PFSK-1 (cell line): Measurements from ENCODE around the gene TBX4.

Source experiments
- FOXP2 ChIP-seq: optimal IDR thresholded peaks from 2 replicates; pipeline ENCODE3; 2011; ENCODE audit warnings: borderline replicate concordance, control low read depth, inconsistent platforms; ENCODE audit not compliant: insufficient read depth; ENCODE audit errors: extremely low read length, extremely low read depth
- POLR2AphosphoS5 ChIP-seq: IDR thresholded peaks from 2 replicates; pipeline ENCODE4 v1.6.1; 2012; ENCODE audit warnings: low read depth, mild to moderate bottlenecking, control low read depth, low read length, moderate library complexity
- SIN3A ChIP-seq: IDR thresholded peaks from 2 replicates; pipeline ENCODE4 v1.6.1; 2012; ENCODE audit warnings: mild to moderate bottlenecking, low read length, moderate library complexity, borderline replicate concordance; ENCODE audit not compliant: insufficient read depth
- TAF1 ChIP-seq: IDR thresholded peaks from 2 replicates; pipeline ENCODE4 v1.6.1; 2012; ENCODE audit warnings: low read length, control low read depth, borderline replicate concordance; ENCODE audit not compliant: insufficient read depth
- TF ChIP-seq, protein P1 (sequence below), 2 experiments: IDR thresholded peaks; 2 replicates each; pipeline versions ENCODE4 v1.6.1 to v1.8.0; 2011 to 2012; ENCODE audit warnings: low read depth in 2 of 2, low read length in 2 of 2, control low read depth in 1 of 2, inconsistent platforms in 1 of 2, mild to moderate bottlenecking in 1 of 2, moderate library complexity in 1 of 2; ENCODE audit not compliant: insufficient read depth in 1 of 2

Gene TBX4

DNA sequence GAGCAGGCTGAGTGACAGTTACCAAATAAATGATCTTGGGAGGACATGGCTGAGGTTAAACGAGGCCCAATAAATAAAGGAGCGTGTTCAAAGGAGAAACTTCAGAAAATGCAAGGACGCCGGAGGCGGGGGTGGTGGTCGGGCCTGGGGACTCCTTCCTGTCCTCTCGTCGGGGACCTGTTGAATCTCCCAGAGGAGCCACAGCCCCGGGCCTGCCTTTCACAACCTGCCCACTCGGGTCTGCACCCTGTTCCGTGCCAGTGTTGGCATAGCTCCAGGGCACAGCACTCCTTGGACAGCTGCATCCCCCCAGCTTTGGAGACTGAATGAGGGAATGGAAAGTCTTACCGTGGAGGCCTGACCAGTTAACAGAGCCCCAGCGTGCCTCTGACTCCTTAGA is 8.1 kb upstream of the TBX4 start:
- TF ChIP-seq FOXP2 (no peak), POLR2AphosphoS5 (no peak), SIN3A (no peak), TAF1 (no peak)
- TF ChIP-seq, protein P1, sequence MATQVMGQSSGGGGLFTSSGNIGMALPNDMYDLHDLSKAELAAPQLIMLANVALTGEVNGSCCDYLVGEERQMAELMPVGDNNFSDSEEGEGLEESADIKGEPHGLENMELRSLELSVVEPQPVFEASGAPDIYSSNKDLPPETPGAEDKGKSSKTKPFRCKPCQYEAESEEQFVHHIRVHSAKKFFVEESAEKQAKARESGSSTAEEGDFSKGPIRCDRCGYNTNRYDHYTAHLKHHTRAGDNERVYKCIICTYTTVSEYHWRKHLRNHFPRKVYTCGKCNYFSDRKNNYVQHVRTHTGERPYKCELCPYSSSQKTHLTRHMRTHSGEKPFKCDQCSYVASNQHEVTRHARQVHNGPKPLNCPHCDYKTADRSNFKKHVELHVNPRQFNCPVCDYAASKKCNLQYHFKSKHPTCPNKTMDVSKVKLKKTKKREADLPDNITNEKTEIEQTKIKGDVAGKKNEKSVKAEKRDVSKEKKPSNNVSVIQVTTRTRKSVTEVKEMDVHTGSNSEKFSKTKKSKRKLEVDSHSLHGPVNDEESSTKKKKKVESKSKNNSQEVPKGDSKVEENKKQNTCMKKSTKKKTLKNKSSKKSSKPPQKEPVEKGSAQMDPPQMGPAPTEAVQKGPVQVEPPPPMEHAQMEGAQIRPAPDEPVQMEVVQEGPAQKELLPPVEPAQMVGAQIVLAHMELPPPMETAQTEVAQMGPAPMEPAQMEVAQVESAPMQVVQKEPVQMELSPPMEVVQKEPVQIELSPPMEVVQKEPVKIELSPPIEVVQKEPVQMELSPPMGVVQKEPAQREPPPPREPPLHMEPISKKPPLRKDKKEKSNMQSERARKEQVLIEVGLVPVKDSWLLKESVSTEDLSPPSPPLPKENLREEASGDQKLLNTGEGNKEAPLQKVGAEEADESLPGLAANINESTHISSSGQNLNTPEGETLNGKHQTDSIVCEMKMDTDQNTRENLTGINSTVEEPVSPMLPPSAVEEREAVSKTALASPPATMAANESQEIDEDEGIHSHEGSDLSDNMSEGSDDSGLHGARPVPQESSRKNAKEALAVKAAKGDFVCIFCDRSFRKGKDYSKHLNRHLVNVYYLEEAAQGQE (IDR thresholded peaks at IDR 0.05; ENCODE audit: insufficient read depth in 1 of 2, low read depth in 2 of 2, low read length in 2 of 2), result no peak

- TF ChIP-seq POLR2AphosphoS5 (no peak), FOXP2 (peak; percentile 35)
Observed at GRCh38 chr17:61444831-61445230, 7.4 kb upstream of the TBX4 start.

GRCh38 chr17:61447358-61447757 is 4.9 kb upstream of the TBX4 start:
- TF ChIP-seq TAF1 (no peak), POLR2AphosphoS5 (no peak), FOXP2 (no peak), SIN3A (no peak)
- TF ChIP-seq, protein P1 (IDR thresholded peaks at IDR 0.05; ENCODE audit: insufficient read depth in 1 of 2, low read depth in 2 of 2, low read length in 2 of 2), result no peak

DNA sequence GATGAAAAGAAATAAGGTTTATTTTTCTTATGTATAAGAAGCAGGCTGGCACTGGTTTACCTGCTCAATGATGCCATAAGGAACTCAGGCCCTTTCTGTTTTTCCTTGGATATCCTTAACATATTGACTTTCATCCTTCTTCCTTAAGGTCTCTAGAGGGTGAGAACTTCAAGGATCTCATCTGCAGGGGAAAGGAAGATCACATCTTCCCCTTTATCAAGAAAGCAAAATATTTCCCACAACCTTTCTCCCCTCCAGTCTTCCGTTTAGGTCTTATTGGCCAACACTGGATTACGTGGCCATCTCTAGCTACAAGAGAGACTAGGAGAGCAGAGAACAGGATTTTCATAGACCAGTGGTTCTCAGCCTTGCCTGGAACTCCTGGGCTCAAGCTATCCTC is 4.2 kb upstream of the TBX4 start:
- TF ChIP-seq, protein P1 (IDR thresholded peaks at IDR 0.05; ENCODE audit: insufficient read depth in 1 of 2, low read depth in 2 of 2, low read length in 2 of 2), result no peak
- TF ChIP-seq SIN3A, result no peak

DNA sequence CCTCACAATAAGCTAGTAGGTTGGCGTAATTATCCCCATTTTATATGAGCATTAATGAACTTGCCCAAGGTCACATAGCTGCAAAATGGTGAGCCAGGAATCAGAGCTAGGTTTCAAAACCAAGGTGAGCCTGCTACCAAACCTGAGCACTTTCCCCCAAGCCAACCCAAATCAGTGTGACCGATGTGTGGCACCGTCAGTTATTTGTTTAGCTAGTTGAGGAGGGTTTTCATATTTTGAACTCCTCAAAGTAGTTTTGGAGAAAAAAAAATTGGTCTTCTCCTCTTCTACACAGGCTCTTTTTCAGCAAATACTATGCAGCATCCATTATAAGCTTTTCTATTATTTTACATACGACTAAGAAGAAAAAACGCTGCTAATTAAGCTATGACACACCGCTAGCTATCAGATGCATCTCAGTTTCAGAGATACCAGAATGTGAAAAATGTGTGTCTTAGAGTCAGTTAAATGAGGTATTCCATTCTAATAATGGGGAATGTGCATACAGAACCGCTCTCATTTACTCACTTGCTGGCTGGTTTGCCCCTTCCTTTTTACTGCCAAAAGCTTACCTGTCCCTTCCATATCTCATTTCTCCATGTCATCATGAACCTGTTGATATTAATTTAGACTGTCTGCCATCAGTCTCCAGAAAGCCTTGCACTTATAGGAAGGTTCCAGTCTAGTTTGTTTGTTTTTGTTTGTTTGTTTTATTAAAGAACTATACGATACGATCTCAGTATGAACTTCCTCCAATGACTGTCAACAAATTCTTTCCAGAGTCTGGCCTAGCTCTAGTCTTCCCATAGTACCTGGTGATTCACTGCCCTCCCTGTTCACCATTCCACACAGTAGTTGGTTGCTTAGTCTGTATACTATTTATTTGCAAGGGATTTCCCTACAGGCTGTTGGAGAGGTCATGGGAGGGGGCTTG is 2.2 kb upstream of the TBX4 start:
- TF ChIP-seq POLR2AphosphoS5, result no peak
- TF ChIP-seq, protein P1 (IDR thresholded peaks at IDR 0.05; ENCODE audit: insufficient read depth in 1 of 2, low read depth in 2 of 2, low read length in 2 of 2), result no peak
